SK-N-SH (cell line): Measurements from ENCODE around the gene TCFL5.

Experiments used
- EP300 ChIP-seq, 2 experiments: IDR thresholded peaks; 2 replicates each; pipeline versions ENCODE4 v1.4.0 to v1.6.1; 2012; ENCODE audit warnings: borderline replicate concordance in 1 of 2, low read depth in 1 of 2, low read length in 1 of 2
- JUND ChIP-seq: IDR thresholded peaks from 2 replicates; pipeline ENCODE4 v1.4.0; 2012
- MEF2A ChIP-seq: IDR thresholded peaks from 2 replicates; pipeline ENCODE4 v1.4.0; 2012; ENCODE audit warnings: low read depth, borderline replicate concordance
- PBX3 ChIP-seq: IDR thresholded peaks from 2 replicates; pipeline ENCODE4; 2012
- RCOR1 ChIP-seq: fragments of 150-350 bp; IDR thresholded peaks from 2 replicates; pipeline ENCODE4 v1.6.1; 2017; ENCODE audit warnings: antibody characterized with exemption, low read length
- RXRA ChIP-seq: IDR thresholded peaks from 2 replicates; pipeline ENCODE4 v1.4.0; 2012; ENCODE audit warnings: low read depth, mild to moderate bottlenecking, borderline replicate concordance
- TF ChIP-seq, protein P1 (sequence below): fragments of 200-600 bp; sonication (generic); IDR thresholded peaks from 2 replicates; pipeline ENCODE4 v1.6.1; 2017; ENCODE audit warnings: antibody characterized with exemption, mild to moderate bottlenecking, moderate library complexity

- TF ChIP-seq EP300 (IDR thresholded peaks at IDR 0.05; ENCODE audit: borderline replicate concordance in 1 of 2, low read depth in 1 of 2, low read length in 1 of 2), result no peak
- TF ChIP-seq, protein P1, sequence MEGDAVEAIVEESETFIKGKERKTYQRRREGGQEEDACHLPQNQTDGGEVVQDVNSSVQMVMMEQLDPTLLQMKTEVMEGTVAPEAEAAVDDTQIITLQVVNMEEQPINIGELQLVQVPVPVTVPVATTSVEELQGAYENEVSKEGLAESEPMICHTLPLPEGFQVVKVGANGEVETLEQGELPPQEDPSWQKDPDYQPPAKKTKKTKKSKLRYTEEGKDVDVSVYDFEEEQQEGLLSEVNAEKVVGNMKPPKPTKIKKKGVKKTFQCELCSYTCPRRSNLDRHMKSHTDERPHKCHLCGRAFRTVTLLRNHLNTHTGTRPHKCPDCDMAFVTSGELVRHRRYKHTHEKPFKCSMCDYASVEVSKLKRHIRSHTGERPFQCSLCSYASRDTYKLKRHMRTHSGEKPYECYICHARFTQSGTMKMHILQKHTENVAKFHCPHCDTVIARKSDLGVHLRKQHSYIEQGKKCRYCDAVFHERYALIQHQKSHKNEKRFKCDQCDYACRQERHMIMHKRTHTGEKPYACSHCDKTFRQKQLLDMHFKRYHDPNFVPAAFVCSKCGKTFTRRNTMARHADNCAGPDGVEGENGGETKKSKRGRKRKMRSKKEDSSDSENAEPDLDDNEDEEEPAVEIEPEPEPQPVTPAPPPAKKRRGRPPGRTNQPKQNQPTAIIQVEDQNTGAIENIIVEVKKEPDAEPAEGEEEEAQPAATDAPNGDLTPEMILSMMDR, result no peak
- TF ChIP-seq RCOR1, result no peak
- TF ChIP-seq RXRA, result no peak
- no peak for TF ChIP-seq PBX3
- TF ChIP-seq MEF2A, result no peak
- TF ChIP-seq JUND, result no peak
Observed at GRCh38 chr20:62908971-62909791, 47.6 kb upstream of the TCFL5 start.
